ENCODE measurements around the gene LIMCH1.

Gene LIMCH1

GRCh38 chr4:41745292-41746024 lies 207.5 kb downstream of the LIMCH1 start:
- Histone ChIP-seq H3K36me3 (replicated peaks in 1 of 2; ENCODE audit: control insufficient read depth in 2 of 2, insufficient read depth in 2 of 2, low read length in 2 of 2) (no peaks in the 10 kb centered on the region), H2AFZ (ENCODE audit: low read length) (no peak overlapping the region), H3K79me1 (ENCODE audit: low read depth, low read length) (no peaks in the 10 kb centered on the region), H3K18ac (ENCODE audit: low read length) (no peak overlapping the region), H3K4ac (ENCODE audit: low read length) (no peak overlapping the region), H2BK15ac (ENCODE audit: low read length) (no peak overlapping the region), H2BK12ac (ENCODE audit: low read length) (no peak overlapping the region), H3K4me2 (ENCODE audit: insufficient read depth, low read length, poor library complexity, severe bottlenecking) (peak overlapping the region; percentile 28), H3K27ac (replicated peaks; ENCODE audit: low read length) (no peak overlapping the region), H3K14ac (ENCODE audit: low read length) (no peak overlapping the region), H2BK5ac (ENCODE audit: low read length) (no peak overlapping the region), H4K91ac (ENCODE audit: low read depth, low read length, poor library complexity) (no peak overlapping the region), H4K8ac (ENCODE audit: low read depth, low read length) (no peak overlapping the region), H2BK120ac (ENCODE audit: low read depth, low read length) (no peak overlapping the region), H3K4me1 (ENCODE audit: control insufficient read depth in 2 of 2, insufficient read depth in 1 of 2, low read depth in 1 of 2, low read length in 2 of 2) (no peaks in the 10 kb centered on the region), H3K27me3 (ENCODE audit: control insufficient read depth in 3 of 3, insufficient read depth in 3 of 3, low read depth in 1 of 3, low read length in 3 of 3) (peaks cover 43 to 99% (median 83%) of the 10 kb centered on the region in 3 experiments), H3K9me3 (replicated peaks in 1 of 2; ENCODE audit: control insufficient read depth in 2 of 2, insufficient read depth in 1 of 2, low read depth in 1 of 2, low read length in 2 of 2) (peaks cover 13 to 17% of the 10 kb centered on the region in 2 donors), H3K23ac (ENCODE audit: low read depth, low read length, poor library complexity) (no peak overlapping the region), H3K9ac (ENCODE audit: low read depth, low read length, poor library complexity) (no peak overlapping the region), H3K4me3 (ENCODE audit: low read length in 2 of 2) (peak overlapping the region in 1 of 2 donors; percentile 47), H2AK5ac (ENCODE audit: low read depth, low read length) (no peak overlapping the region)
- DNase-seq (ENCODE audit: low spot score): no peak
- WGBS, 2 donors (ENCODE audit: extremely low coverage in 2 of 2, insufficient read length in 2 of 2, insufficient replicate concordance in 1 of 2): no CpG with 5 or more reads among the region's 54 CpGs

DNA sequence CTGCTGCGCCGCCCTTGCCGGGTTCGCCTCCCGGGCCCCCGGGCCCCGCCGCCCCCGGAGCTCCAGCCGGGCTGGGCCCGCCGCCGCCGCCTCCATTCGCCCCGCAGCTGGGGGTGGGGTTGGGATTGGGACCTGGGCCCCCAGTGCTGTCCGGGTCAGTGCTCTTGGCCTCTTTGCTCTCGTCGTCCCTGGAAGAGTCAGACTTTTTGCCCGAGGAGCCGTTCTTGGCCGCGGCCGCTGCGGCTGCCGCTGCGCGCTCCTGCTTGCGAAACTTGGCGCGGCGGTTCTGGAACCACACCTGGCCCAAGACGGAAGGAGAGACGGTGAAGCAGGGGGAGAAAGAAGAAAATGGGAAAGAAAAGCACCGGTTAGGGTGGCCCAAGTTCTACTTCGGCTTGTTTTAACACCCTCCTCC lies 208.1 kb downstream of the LIMCH1 start:
- peak overlapping the region; percentile 28 for H3K4me2 ChIP-seq (ENCODE audit: insufficient read depth, low read length, poor library complexity, severe bottlenecking)
- H3K9ac ChIP-seq (ENCODE audit: low read depth, low read length, poor library complexity): no peak overlapping the region
- H3K27me3 ChIP-seq (ENCODE audit: control insufficient read depth in 3 of 3, insufficient read depth in 3 of 3, low read depth in 1 of 3, low read length in 3 of 3): peaks cover 47 to 99% (median 89%) of the 10 kb centered on the region in 3 experiments
- H2BK5ac ChIP-seq (ENCODE audit: low read length): no peak overlapping the region
- H3K4me3 ChIP-seq (ENCODE audit: low read length in 2 of 2): no peak overlapping the region
- no peaks in the 10 kb centered on the region for H3K36me3 ChIP-seq (replicated peaks in 1 of 2; ENCODE audit: control insufficient read depth in 2 of 2, insufficient read depth in 2 of 2, low read length in 2 of 2)
- H2BK12ac ChIP-seq (ENCODE audit: low read length): no peak overlapping the region
- no CpG with 5 or more reads among the region's 36 CpGs for WGBS, 2 donors (ENCODE audit: extremely low coverage in 2 of 2, insufficient read length in 2 of 2, insufficient replicate concordance in 1 of 2)
- no peak overlapping the region for H3K14ac ChIP-seq (ENCODE audit: low read length)
- no peak overlapping the region for H2AK5ac ChIP-seq (ENCODE audit: low read depth, low read length)
- no peak overlapping the region for H3K18ac ChIP-seq (ENCODE audit: low read length)
- peak overlapping the region; percentile 64 for H2AFZ ChIP-seq (ENCODE audit: low read length)
- H2BK15ac ChIP-seq (ENCODE audit: low read length): no peak overlapping the region
- H4K8ac ChIP-seq (ENCODE audit: low read depth, low read length): no peak overlapping the region
- H3K27ac ChIP-seq (replicated peaks; ENCODE audit: low read length): no peak overlapping the region
- peak; percentile 24 for DNase-seq (ENCODE audit: low spot score)
- no peak overlapping the region for H3K4ac ChIP-seq (ENCODE audit: low read length)
- H2BK120ac ChIP-seq (ENCODE audit: low read depth, low read length): no peak overlapping the region
- no peak overlapping the region for H3K23ac ChIP-seq (ENCODE audit: low read depth, low read length, poor library complexity)
- H3K4me1 ChIP-seq (ENCODE audit: control insufficient read depth in 2 of 2, insufficient read depth in 1 of 2, low read depth in 1 of 2, low read length in 2 of 2): peaks cover 0 to 2% of the 10 kb centered on the region in 2 donors
- H3K9me3 ChIP-seq (replicated peaks in 1 of 2; ENCODE audit: control insufficient read depth in 2 of 2, insufficient read depth in 1 of 2, low read depth in 1 of 2, low read length in 2 of 2): peaks cover 13 to 22% of the 10 kb centered on the region in 2 donors
- no peaks in the 10 kb centered on the region for H3K79me1 ChIP-seq (ENCODE audit: low read depth, low read length)
- no peak overlapping the region for H4K91ac ChIP-seq (ENCODE audit: low read depth, low read length, poor library complexity)

- Histone ChIP-seq H3K79me1 (ENCODE audit: low read depth, low read length) (no peaks in the 10 kb centered on the region), H3K4me2 (ENCODE audit: insufficient read depth, low read length, poor library complexity, severe bottlenecking) (no peak overlapping the region), H3K9ac (ENCODE audit: low read depth, low read length, poor library complexity) (no peak overlapping the region), H4K91ac (ENCODE audit: low read depth, low read length, poor library complexity) (no peak overlapping the region), H3K14ac (ENCODE audit: low read length) (no peak overlapping the region), H2BK120ac (ENCODE audit: low read depth, low read length) (no peak overlapping the region), H2BK12ac (ENCODE audit: low read length) (no peak overlapping the region), H3K23ac (ENCODE audit: low read depth, low read length, poor library complexity) (no peak overlapping the region), H3K4ac (ENCODE audit: low read length) (no peak overlapping the region), H4K8ac (ENCODE audit: low read depth, low read length) (no peak overlapping the region), H3K4me3 (ENCODE audit: low read length in 2 of 2) (no peak overlapping the region), H3K18ac (ENCODE audit: low read length) (no peak overlapping the region), H3K9me3 (replicated peaks in 1 of 2; ENCODE audit: control insufficient read depth in 2 of 2, insufficient read depth in 1 of 2, low read depth in 1 of 2, low read length in 2 of 2) (peaks cover 13 to 23% of the 10 kb centered on the region in 2 donors), H2AK5ac (ENCODE audit: low read depth, low read length) (no peak overlapping the region), H3K27me3 (ENCODE audit: control insufficient read depth in 3 of 3, insufficient read depth in 3 of 3, low read depth in 1 of 3, low read length in 3 of 3) (peaks cover 52 to 99% (median 90%) of the 10 kb centered on the region in 3 experiments), H3K36me3 (replicated peaks in 1 of 2; ENCODE audit: control insufficient read depth in 2 of 2, insufficient read depth in 2 of 2, low read length in 2 of 2) (no peaks in the 10 kb centered on the region), H3K27ac (replicated peaks; ENCODE audit: low read length) (no peak overlapping the region), H3K4me1 (ENCODE audit: control insufficient read depth in 2 of 2, insufficient read depth in 1 of 2, low read depth in 1 of 2, low read length in 2 of 2) (peaks cover 0 to 6% of the 10 kb centered on the region in 2 donors), H2AFZ (ENCODE audit: low read length) (peak overlapping the region; percentile 64), H2BK15ac (ENCODE audit: low read length) (no peak overlapping the region), H2BK5ac (ENCODE audit: low read length) (no peak overlapping the region)
- WGBS, 2 donors (ENCODE audit: extremely low coverage in 2 of 2, insufficient read length in 2 of 2, insufficient replicate concordance in 1 of 2): no CpG with 5 or more reads among the region's 37 CpGs
- no peak for DNase-seq (ENCODE audit: low spot score)
Measured at GRCh38 chr4:41746440-41747229, 208.7 kb downstream of the LIMCH1 start.
